ENCODE results near the gene ALG9. TPM values are rescaled to one million over a fixed set of nuclear protein-coding genes. Genes with fewer than 3 reads are reported as not detected.

The ALG9 gene
- total RNA-seq, 1 experiment from 2014 or later: 23.7 TPM

- CTCF ChIA-PET: no interaction called here
- Histone ChIP-seq H3K9ac (ENCODE audit: low read length) (no peak overlapping the region), H3K79me2 (ENCODE audit: insufficient read depth, low read length) (no peaks in the 10 kb centered on the region), H3K4me2 (ENCODE audit: low read length) (no peak overlapping the region), H3K9me2 (ENCODE audit: insufficient read depth) (no peaks in the 10 kb centered on the region), H2AFZ (ENCODE audit: low read depth, low read length, poor library complexity, severe bottlenecking) (no peak overlapping the region), H3K27ac (ENCODE audit: low read depth, low read length) (no peak overlapping the region), H3K27me3 (ENCODE audit: insufficient read depth, low read length) (no peaks in the 10 kb centered on the region), H3K36me3 (ENCODE audit: control insufficient read depth in 1 of 2, insufficient read depth in 2 of 2, low read length in 2 of 2) (no peaks in the 10 kb centered on the region), H3K4me1 (ENCODE audit: control insufficient read depth in 1 of 2, insufficient read depth in 2 of 2, low read length in 2 of 2) (no peaks in the 10 kb centered on the region), H3K4me3 (replicated peaks in 1 of 2; ENCODE audit: low read depth in 1 of 2, low read length in 2 of 2) (no peak overlapping the region), H4K20me1 (ENCODE audit: insufficient read depth) (no peaks in the 10 kb centered on the region), H3K9me3 (ENCODE audit: control insufficient read depth in 1 of 2, insufficient read depth in 1 of 2, low read depth in 1 of 2, low read length in 2 of 2) (no peaks in the 10 kb centered on the region)
- TF ChIP-seq SIN3A (IDR thresholded peaks at IDR 0.05; ENCODE audit: low read depth) (no peak), ZFX (IDR thresholded peaks at IDR 0.05) (no peak), TCF7L2 (IDR thresholded peaks at IDR 0.05; ENCODE audit: borderline replicate concordance, extremely low read depth, insufficient read depth, insufficient read length) (no peak), ZNF274 (IDR thresholded peaks at IDR 0.05; ENCODE audit: low read depth, low read length) (no peak), CEBPB (IDR thresholded peaks at IDR 0.05; ENCODE audit: low read depth) (no peak), POLR2A (IDR thresholded peaks at IDR 0.05; ENCODE audit: borderline replicate concordance, extremely low read depth, insufficient read depth, insufficient read length) (no peak), POLR2AphosphoS5 (IDR thresholded peaks at IDR 0.05; ENCODE audit: low read depth, low read length) (no peak), ELF1 (IDR thresholded peaks at IDR 0.05; ENCODE audit: borderline replicate concordance, low read depth) (no peak), JUND (IDR thresholded peaks at IDR 0.05) (no peak), SRF (IDR thresholded peaks at IDR 0.05; ENCODE audit: low read depth) (no peak), MAX (IDR thresholded peaks at IDR 0.05) (no peak), CBX3 (IDR thresholded peaks at IDR 0.05; ENCODE audit: low read depth) (no peak), RAD21 (IDR thresholded peaks at IDR 0.05; ENCODE audit: low read depth) (no peak), ATF3 (IDR thresholded peaks at IDR 0.05) (no peak), CTCF (IDR thresholded peaks at IDR 0.05 in 2 of 3, conservative IDR thresholded peaks at IDR 0.05 in 1 of 3; ENCODE audit: borderline replicate concordance in 1 of 3, insufficient read depth in 1 of 3, low read depth in 2 of 3, low read length in 2 of 3) (no peak), FOSL1 (IDR thresholded peaks at IDR 0.05; ENCODE audit: low read depth) (no peak), SP1 (IDR thresholded peaks at IDR 0.05; ENCODE audit: low read depth) (no peak), EGR1 (IDR thresholded peaks at IDR 0.05; ENCODE audit: low read depth) (no peak)
- DNase-seq (ENCODE audit: low read depth, low spot score) (no peak), ATAC-seq (no peak)
- RAD21 ChIA-PET (ENCODE audit: low non-redundant PET in 1 of 2, low total read pairs in 2 of 2, uncharacterized antibody in 2 of 2, unreplicated experiment in 2 of 2): no interaction called here
- POLR2A ChIA-PET: no interaction called here
- intact Hi-C loops (cut with micrococcal nuclease): no loop called here
- no TSS peak for BruUV-seq (replicated peaks)
Observed at GRCh38 chr11:111808834-111809233, 62.5 kb downstream of the ALG9 start.

All from HCT116 (cell line).